Measurements from ENCODE around the gene SNAP91.

Gene SNAP91

GRCh38 chr6:83536647-83537589 lies 172.0 kb downstream of the SNAP91 start:
- no peak for DNase-seq

- peak; percentile 35 for DNase-seq
These were observed 172.8 kb downstream of the SNAP91 start for GRCh38 chr6:83536034-83536646.

GRCh38 chr6:83518816-83519480 lies 190.0 kb downstream of the SNAP91 start:
- no peak for DNase-seq

GRCh38 chr6:83517500-83517899 lies 191.4 kb downstream of the SNAP91 start:
- no peak for DNase-seq

- DNase-seq: no peak
These were observed 193.9 kb downstream of the SNAP91 start for GRCh38 chr6:83514866-83515466.

GRCh38 chr6:83514466-83514865 lies 194.4 kb downstream of the SNAP91 start:
- DNase-seq: no peak

- DNase-seq: no peak
These were observed 196.8 kb downstream of the SNAP91 start, which contains the start of gene PRSS35 for GRCh38 chr6:83511901-83512681. PRSS35 (plus strand) TSS chr6:83512534; CDS start chr6:83523442, 10,908 bp downstream.

GRCh38 chr6:83511266-83511665 lies 197.6 kb downstream of the SNAP91 start:
- no peak for DNase-seq

GRCh38 chr6:83510791-83511190 lies 198.1 kb downstream of the SNAP91 start:
- no peak for DNase-seq

- no peak for DNase-seq
These were observed 199.5 kb downstream of the SNAP91 start for GRCh38 chr6:83509441-83509840.

GRCh38 chr6:83505356-83505755 lies 203.5 kb downstream of the SNAP91 start:
- DNase-seq: no peak

Data from stimulated activated CD4-positive, alpha-beta T cell treated with anti-CD3 and anti-CD28 coated beads, Interleukin-1b, Interleukin-23, amount 100 ng/mL, for 48 hours (primary cell).